ENCODE measurements around the gene ACAA1. TPM values are rescaled to one million over a fixed set of nuclear protein-coding genes. Genes with fewer than 3 reads are reported as not detected.

The ACAA1 gene
- total RNA-seq, 1 experiment from 2014 or later: 49.0 TPM

DNA sequence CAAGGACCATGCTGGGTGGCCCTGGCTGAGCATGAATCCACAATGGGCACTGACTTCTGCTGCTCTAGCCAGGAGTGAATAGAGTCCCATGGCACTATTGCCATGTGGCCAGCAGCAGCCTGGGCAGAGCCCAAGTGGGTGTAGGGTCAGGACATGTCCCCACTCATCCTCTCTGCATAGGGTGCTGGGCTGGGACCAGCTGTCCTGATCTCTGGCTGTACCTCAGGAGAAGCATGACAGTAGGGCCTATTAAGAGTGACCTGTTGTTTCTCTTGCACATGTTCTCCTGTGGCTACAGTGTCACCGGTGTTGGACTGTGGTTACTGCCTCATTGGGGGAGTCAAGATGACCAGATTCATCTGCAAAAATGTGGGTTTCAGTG lies 51.0 kb downstream of the ACAA1 start:
- Histone ChIP-seq H3K9me2 (ENCODE audit: insufficient read depth) (no peaks in the 10 kb centered on the region), H2AFZ (ENCODE audit: low read depth, low read length, poor library complexity, severe bottlenecking) (no peak overlapping the region), H3K9ac (ENCODE audit: low read length) (no peak overlapping the region), H4K20me1 (ENCODE audit: insufficient read depth) (no peaks in the 10 kb centered on the region), H3K27me3 (ENCODE audit: insufficient read depth, low read length) (no peaks in the 10 kb centered on the region), H3K79me2 (ENCODE audit: insufficient read depth, low read length) (no peaks in the 10 kb centered on the region), H3K4me2 (ENCODE audit: low read length) (no peak overlapping the region), H3K4me3 (replicated peaks in 1 of 2; ENCODE audit: low read depth in 1 of 2, low read length in 2 of 2) (no peak overlapping the region), H3K9me3 (ENCODE audit: control insufficient read depth in 1 of 2, insufficient read depth in 1 of 2, low read depth in 1 of 2, low read length in 2 of 2) (peaks cover 0 to 6% of the 10 kb centered on the region in 2 experiments; a peak in 1 of 4 replicates), H3K27ac (ENCODE audit: low read depth, low read length) (no peak overlapping the region), H3K36me3 (ENCODE audit: control insufficient read depth in 1 of 2, insufficient read depth in 2 of 2, low read length in 2 of 2) (no peaks in the 10 kb centered on the region), H3K4me1 (ENCODE audit: control insufficient read depth in 1 of 2, insufficient read depth in 2 of 2, low read length in 2 of 2) (no peaks in the 10 kb centered on the region)
- BruUV-seq (replicated peaks): no TSS peak
- CTCF ChIA-PET: no interaction called here
- intact Hi-C loops (cut with micrococcal nuclease): no loop called here
- ATAC-seq (peak; percentile 25; the same call in 1 of the 2 replicates), DNase-seq (ENCODE audit: low read depth, low spot score) (no peak)
- TF ChIP-seq TCF7L2 (IDR thresholded peaks at IDR 0.05; ENCODE audit: borderline replicate concordance, extremely low read depth, insufficient read depth, insufficient read length) (no peak), POLR2AphosphoS5 (IDR thresholded peaks at IDR 0.05; ENCODE audit: low read depth, low read length) (no peak), ZNF274 (IDR thresholded peaks at IDR 0.05; ENCODE audit: low read depth, low read length) (no peak), EGR1 (IDR thresholded peaks at IDR 0.05; ENCODE audit: low read depth) (no peak), SIN3A (IDR thresholded peaks at IDR 0.05; ENCODE audit: low read depth) (no peak), CEBPB (IDR thresholded peaks at IDR 0.05; ENCODE audit: low read depth) (no peak), SRF (IDR thresholded peaks at IDR 0.05; ENCODE audit: low read depth) (no peak), JUND (IDR thresholded peaks at IDR 0.05) (no peak)
- TF ChIP-seq, protein P1, sequence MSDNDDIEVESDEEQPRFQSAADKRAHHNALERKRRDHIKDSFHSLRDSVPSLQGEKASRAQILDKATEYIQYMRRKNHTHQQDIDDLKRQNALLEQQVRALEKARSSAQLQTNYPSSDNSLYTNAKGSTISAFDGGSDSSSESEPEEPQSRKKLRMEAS (IDR thresholded peaks at IDR 0.05): no peak
- POLR2A ChIA-PET: no interaction called here
- RAD21 ChIA-PET (ENCODE audit: low non-redundant PET in 1 of 2, low total read pairs in 2 of 2, uncharacterized antibody in 2 of 2, unreplicated experiment in 2 of 2): no interaction called here

DNA sequence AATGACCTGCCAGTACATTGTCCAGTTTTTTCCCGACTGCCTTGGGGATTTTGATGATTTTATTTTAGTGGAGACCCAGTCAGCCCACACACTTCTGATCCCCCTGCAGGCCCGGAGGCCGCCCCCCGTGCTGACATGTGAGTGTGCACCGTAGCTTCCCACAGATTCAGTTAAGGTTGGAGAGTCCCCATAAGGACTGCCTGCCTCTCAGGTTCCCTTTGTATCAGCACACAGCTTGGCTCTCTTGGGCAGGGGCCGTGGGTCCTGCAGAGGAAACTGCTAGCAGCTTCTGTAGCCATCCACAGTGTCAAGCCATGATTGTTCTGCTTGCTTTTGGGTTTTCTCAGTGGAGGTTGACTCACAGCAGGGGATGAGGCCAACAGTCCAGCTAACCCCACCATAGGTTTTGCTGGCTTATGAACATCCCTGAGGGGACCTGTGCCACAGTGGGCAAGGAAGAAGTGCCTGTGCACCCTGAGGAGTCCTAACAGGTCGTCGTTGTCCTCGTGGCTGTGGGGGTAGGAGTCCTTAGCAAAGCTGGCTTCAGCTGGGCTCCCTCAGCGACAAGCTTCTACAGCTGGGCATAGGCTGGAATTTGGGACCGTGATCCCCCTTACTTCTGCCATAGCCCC lies 51.5 kb downstream of the ACAA1 start:
- intact Hi-C loops (cut with micrococcal nuclease): no loop called here
- Histone ChIP-seq H3K4me3 (replicated peaks in 1 of 2; ENCODE audit: low read depth in 1 of 2, low read length in 2 of 2) (no peak overlapping the region), H3K9ac (ENCODE audit: low read length) (no peak overlapping the region), H3K9me3 (ENCODE audit: control insufficient read depth in 1 of 2, insufficient read depth in 1 of 2, low read depth in 1 of 2, low read length in 2 of 2) (peaks cover 0 to 6% of the 10 kb centered on the region in 2 experiments; a peak in 1 of 4 replicates), H3K79me2 (ENCODE audit: insufficient read depth, low read length) (no peaks in the 10 kb centered on the region), H3K4me1 (ENCODE audit: control insufficient read depth in 1 of 2, insufficient read depth in 2 of 2, low read length in 2 of 2) (no peaks in the 10 kb centered on the region), H3K4me2 (ENCODE audit: low read length) (no peak overlapping the region), H3K9me2 (ENCODE audit: insufficient read depth) (no peaks in the 10 kb centered on the region), H2AFZ (ENCODE audit: low read depth, low read length, poor library complexity, severe bottlenecking) (no peak overlapping the region), H3K36me3 (ENCODE audit: control insufficient read depth in 1 of 2, insufficient read depth in 2 of 2, low read length in 2 of 2) (no peaks in the 10 kb centered on the region), H3K27ac (ENCODE audit: low read depth, low read length) (no peak overlapping the region), H3K27me3 (ENCODE audit: insufficient read depth, low read length) (no peaks in the 10 kb centered on the region), H4K20me1 (ENCODE audit: insufficient read depth) (no peaks in the 10 kb centered on the region)
- CTCF ChIA-PET: no interaction called here
- no TSS peak for BruUV-seq (replicated peaks)
- POLR2A ChIA-PET: no interaction called here
- ATAC-seq: peak; percentile 35
- TF ChIP-seq EZH2phosphoT487 (IDR thresholded peaks at IDR 0.05; ENCODE audit: borderline replicate concordance) (no peak), JUND (IDR thresholded peaks at IDR 0.05) (no peak), ZNF274 (IDR thresholded peaks at IDR 0.05; ENCODE audit: low read depth, low read length) (no peak), POLR2AphosphoS5 (IDR thresholded peaks at IDR 0.05; ENCODE audit: low read depth, low read length) (no peak), POLR2A (IDR thresholded peaks at IDR 0.05; ENCODE audit: borderline replicate concordance, extremely low read depth, insufficient read depth, insufficient read length) (no peak), SRF (IDR thresholded peaks at IDR 0.05; ENCODE audit: low read depth) (no peak), SP1 (IDR thresholded peaks at IDR 0.05; ENCODE audit: low read depth) (no peak)
- DNase-seq (ENCODE audit: low read depth, low spot score): no peak
- RAD21 ChIA-PET (ENCODE audit: low non-redundant PET in 1 of 2, low total read pairs in 2 of 2, uncharacterized antibody in 2 of 2, unreplicated experiment in 2 of 2): interaction anchor here in 1 of 2 experiments (0.5 kb wide), 1 partner anchor 46 kb away, joined by 3 read pairs; no protein-coding TSS in a partner anchor
